Suppressor macrophage treated with lipopolysaccharide for 1 hour (primary cell): ENCODE measurements around the gene PTGIS.

Experiments
- DNase-seq, 3 donors: peaks; one replicate each; pipeline ENCODE4 v3.0.0-alpha.2; 2020 to 2022

Gene PTGIS

GRCh38 chr20:49521356-49521755 lies 46.6 kb downstream of the PTGIS start:
- no peak for DNase-seq

GRCh38 chr20:49519777-49520359 lies 48.1 kb downstream of the PTGIS start:
- no peak for DNase-seq

- no peak for DNase-seq
Measured at GRCh38 chr20:49519212-49519712, 48.7 kb downstream of the PTGIS start.

GRCh38 chr20:49518576-49518975 lies 49.4 kb downstream of the PTGIS start:
- no peak for DNase-seq

- DNase-seq, result no peak
Measured at GRCh38 chr20:49517805-49518100, 50.2 kb downstream of the PTGIS start.

- no peak for DNase-seq
Measured at GRCh38 chr20:49516916-49517804, 50.8 kb downstream of the PTGIS start.

GRCh38 chr20:49515586-49515985 lies 52.4 kb downstream of the PTGIS start:
- no peak for DNase-seq

- no peak for DNase-seq
Measured at GRCh38 chr20:49513517-49513916, 54.4 kb downstream of the PTGIS start.

GRCh38 chr20:49513009-49513408 lies 54.9 kb downstream of the PTGIS start:
- DNase-seq, result no peak

GRCh38 chr20:49511788-49512525 lies 56.0 kb downstream of the PTGIS start:
- no peak for DNase-seq

GRCh38 chr20:49510562-49511122 lies 57.3 kb downstream of the PTGIS start:
- no peak for DNase-seq

- DNase-seq, result peak; percentile 50 to 60 (median 56)
Measured at GRCh38 chr20:49508435-49509199, 59.3 kb downstream of the PTGIS start.

GRCh38 chr20:49507741-49508434 lies 60.0 kb downstream of the PTGIS start:
- DNase-seq, result no peak

- peak; percentile 39 to 53 (median 40) for DNase-seq
Measured at GRCh38 chr20:49505518-49505917, 62.4 kb downstream of the PTGIS start.

GRCh38 chr20:49503176-49503575 lies 64.8 kb downstream of the PTGIS start:
- DNase-seq, result no peak

- peak in 1 of 3 donors; percentile 13 for DNase-seq
Measured at GRCh38 chr20:49501917-49502316, 66.0 kb downstream of the PTGIS start.

- no peak for DNase-seq
Measured at GRCh38 chr20:49497398-49497669, 70.6 kb downstream of the PTGIS start.

GRCh38 chr20:49496553-49497397 lies 71.2 kb downstream of the PTGIS start:
- DNase-seq, result no peak

- no peak for DNase-seq
Measured at GRCh38 chr20:49496043-49496442, 71.9 kb downstream of the PTGIS start.

GRCh38 chr20:49490689-49491088 lies 77.2 kb downstream of the PTGIS start:
- DNase-seq, result no peak

GRCh38 chr20:49489688-49490087 lies 78.2 kb downstream of the PTGIS start:
- DNase-seq, result no peak
